ENCODE data around the gene CNTNAP2.

The CNTNAP2 gene

DNA sequence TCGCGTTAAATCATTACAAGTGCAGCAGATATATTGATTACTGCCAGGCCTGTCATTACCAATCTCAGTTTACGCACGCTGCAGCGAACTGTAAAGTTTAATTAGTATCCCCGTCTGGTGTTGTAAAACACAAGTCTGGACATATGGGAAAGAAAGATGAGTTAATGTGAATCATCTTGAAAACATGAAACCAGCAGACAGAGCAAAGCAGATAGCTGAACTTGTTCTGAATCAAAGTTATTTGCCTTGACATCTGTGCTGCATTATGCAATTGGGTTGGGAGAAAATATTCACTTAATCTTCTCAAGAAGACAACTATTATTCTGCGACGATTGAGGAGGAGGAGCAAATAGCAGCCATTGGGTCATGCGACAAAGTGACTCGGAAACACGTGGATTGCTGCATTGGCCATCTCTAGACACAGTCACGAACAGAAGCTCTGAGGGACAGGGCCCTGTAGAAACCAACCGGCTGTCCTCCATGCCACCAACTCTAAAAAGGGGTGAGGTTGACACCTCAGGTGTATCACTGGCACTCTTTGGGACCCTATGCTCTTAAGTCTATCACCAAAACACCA, 2317.7 kb downstream of the CNTNAP2 start:
- Histone ChIP-seq H4K91ac (ENCODE audit: low read depth, low read length) (no peak overlapping the region), H3K18ac (ENCODE audit: low read length) (no peak overlapping the region), H3K27ac (ENCODE audit: low read depth, low read length) (no peak overlapping the region), H3K23ac (ENCODE audit: low read length) (no peak overlapping the region), H3K79me1 (ENCODE audit: low read length) (no peaks in the 10 kb centered on the region), H3K4ac (ENCODE audit: low read depth, low read length) (no peak overlapping the region), H4K12ac (ENCODE audit: low read depth, low read length) (no peak overlapping the region), H3K9me3 (ENCODE audit: insufficient read depth, low read depth, low read length) (peaks cover 6% of the 10 kb centered on the region), H3K27me3 (ENCODE audit: insufficient read depth, low read length) (no peaks in the 10 kb centered on the region), H2AK5ac (ENCODE audit: low read length) (no peak overlapping the region), H2BK12ac (ENCODE audit: low read length) (no peak overlapping the region), H3K9ac (ENCODE audit: low read length) (no peak overlapping the region), H3K36me3 (ENCODE audit: control insufficient read depth in 1 of 2, insufficient read depth in 2 of 2, low read length in 2 of 2) (no peaks in the 10 kb centered on the region), H3K4me2 (ENCODE audit: low read length) (no peak overlapping the region), H2BK120ac (ENCODE audit: insufficient read depth, low read length, poor library complexity) (no peak overlapping the region), H2BK5ac (ENCODE audit: low read depth, low read length, poor library complexity) (no peak overlapping the region), H3K4me3 (ENCODE audit: low read depth, low read length) (no peak overlapping the region), H2AFZ (ENCODE audit: insufficient read depth, low read length, poor library complexity) (no peak overlapping the region), H3K14ac (ENCODE audit: low read length) (no peak overlapping the region), H3K79me2 (ENCODE audit: control insufficient read depth, insufficient read depth, low read length, poor library complexity) (no peaks in the 10 kb centered on the region), H3K4me1 (ENCODE audit: control insufficient read depth in 1 of 2, insufficient read depth in 2 of 2, low read length in 2 of 2) (no peaks in the 10 kb centered on the region), H4K8ac (ENCODE audit: low read depth, low read length) (no peak overlapping the region)
- WGBS (ENCODE audit: extremely low coverage, insufficient coverage, insufficient read length) = no CpG with 5 or more reads among the region's 13 CpGs
- peak; percentile 7 to 71 for DNase-seq

DNA sequence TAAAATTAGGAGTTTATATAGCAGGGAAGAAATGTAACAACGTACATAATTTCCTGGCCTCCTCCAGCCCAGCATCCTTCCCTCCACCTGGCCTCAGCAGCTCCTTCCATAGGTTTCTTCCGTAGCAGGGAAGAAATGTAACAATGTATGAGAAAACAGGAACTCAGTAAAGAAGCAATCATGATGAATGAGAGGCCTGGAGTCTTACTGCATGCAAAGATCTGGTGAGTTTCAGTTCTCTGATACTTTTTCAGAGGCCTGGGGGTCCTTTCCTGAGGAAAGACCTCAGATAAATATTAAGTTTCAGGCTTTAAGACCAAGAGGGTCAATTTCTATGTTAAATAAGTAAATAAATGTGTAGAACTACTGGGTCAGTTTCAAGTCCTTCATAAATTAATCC, 2318.3 kb downstream of the CNTNAP2 start:
- WGBS (ENCODE audit: extremely low coverage, insufficient coverage, insufficient read length) = no CpG with 5 or more reads among the region's 2 CpGs
- no peaks in the 10 kb centered on the region for H3K79me2 ChIP-seq (ENCODE audit: control insufficient read depth, insufficient read depth, low read length, poor library complexity)
- H4K8ac ChIP-seq (ENCODE audit: low read depth, low read length) = no peak overlapping the region
- H3K36me3 ChIP-seq (ENCODE audit: control insufficient read depth in 1 of 2, insufficient read depth in 2 of 2, low read length in 2 of 2) = no peaks in the 10 kb centered on the region
- no peak overlapping the region for H3K27ac ChIP-seq (ENCODE audit: low read depth, low read length)
- no peaks in the 10 kb centered on the region for H3K27me3 ChIP-seq (ENCODE audit: insufficient read depth, low read length)
- no peak overlapping the region for H2AFZ ChIP-seq (ENCODE audit: insufficient read depth, low read length, poor library complexity)
- no peaks in the 10 kb centered on the region for H3K79me1 ChIP-seq (ENCODE audit: low read length)
- H3K4me1 ChIP-seq (ENCODE audit: control insufficient read depth in 1 of 2, insufficient read depth in 2 of 2, low read length in 2 of 2) = no peaks in the 10 kb centered on the region
- no peak for DNase-seq
- H2BK5ac ChIP-seq (ENCODE audit: low read depth, low read length, poor library complexity) = no peak overlapping the region
- H4K12ac ChIP-seq (ENCODE audit: low read depth, low read length) = no peak overlapping the region
- no peak overlapping the region for H3K14ac ChIP-seq (ENCODE audit: low read length)
- H3K4ac ChIP-seq (ENCODE audit: low read depth, low read length) = no peak overlapping the region
- no peak overlapping the region for H3K4me3 ChIP-seq (ENCODE audit: low read depth, low read length)
- H2BK120ac ChIP-seq (ENCODE audit: insufficient read depth, low read length, poor library complexity) = no peak overlapping the region
- no peak overlapping the region for H4K91ac ChIP-seq (ENCODE audit: low read depth, low read length)
- H3K9me3 ChIP-seq (ENCODE audit: insufficient read depth, low read depth, low read length) = peaks cover 6% of the 10 kb centered on the region
- no peak overlapping the region for H3K18ac ChIP-seq (ENCODE audit: low read length)
- no peak overlapping the region for H2BK12ac ChIP-seq (ENCODE audit: low read length)
- H2AK5ac ChIP-seq (ENCODE audit: low read length) = no peak overlapping the region
- no peak overlapping the region for H3K4me2 ChIP-seq (ENCODE audit: low read length)
- no peak overlapping the region for H3K23ac ChIP-seq (ENCODE audit: low read length)
- H3K9ac ChIP-seq (ENCODE audit: low read length) = no peak overlapping the region

DNA sequence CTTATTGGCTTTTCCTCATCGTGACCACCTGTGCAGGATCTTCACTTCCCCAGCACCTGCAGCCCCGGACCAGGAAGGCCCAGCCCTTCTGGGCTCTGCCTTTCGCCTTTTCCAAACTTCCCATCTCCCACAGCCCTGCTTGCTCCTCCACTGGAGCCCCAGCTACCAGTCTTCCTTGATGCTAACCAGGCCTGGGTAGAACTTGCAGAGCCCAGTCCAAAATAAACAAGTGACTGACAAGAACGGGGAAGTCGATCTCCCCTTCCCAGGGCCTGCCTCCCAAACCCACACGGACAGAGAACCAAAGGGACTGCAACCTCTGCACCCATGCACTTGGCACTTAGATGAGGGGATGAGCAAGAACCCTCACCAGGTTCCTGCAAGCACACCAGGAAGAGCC, 2319.1 kb downstream of the CNTNAP2 start:
- Histone ChIP-seq H3K9ac (ENCODE audit: low read length) (no peak overlapping the region), H3K36me3 (ENCODE audit: control insufficient read depth in 1 of 2, insufficient read depth in 2 of 2, low read length in 2 of 2) (no peaks in the 10 kb centered on the region), H3K79me1 (ENCODE audit: low read length) (no peaks in the 10 kb centered on the region), H3K4me1 (ENCODE audit: control insufficient read depth in 1 of 2, insufficient read depth in 2 of 2, low read length in 2 of 2) (no peaks in the 10 kb centered on the region), H3K4ac (ENCODE audit: low read depth, low read length) (no peak overlapping the region), H2AFZ (ENCODE audit: insufficient read depth, low read length, poor library complexity) (no peak overlapping the region), H2BK12ac (ENCODE audit: low read length) (no peak overlapping the region), H3K18ac (ENCODE audit: low read length) (no peak overlapping the region), H3K27ac (ENCODE audit: low read depth, low read length) (no peak overlapping the region), H3K27me3 (ENCODE audit: insufficient read depth, low read length) (no peaks in the 10 kb centered on the region), H2BK5ac (ENCODE audit: low read depth, low read length, poor library complexity) (no peak overlapping the region), H3K14ac (ENCODE audit: low read length) (no peak overlapping the region), H3K23ac (ENCODE audit: low read length) (no peak overlapping the region), H2BK120ac (ENCODE audit: insufficient read depth, low read length, poor library complexity) (no peak overlapping the region), H2AK5ac (ENCODE audit: low read length) (no peak overlapping the region), H3K79me2 (ENCODE audit: control insufficient read depth, insufficient read depth, low read length, poor library complexity) (no peaks in the 10 kb centered on the region), H4K8ac (ENCODE audit: low read depth, low read length) (no peak overlapping the region), H3K4me3 (ENCODE audit: low read depth, low read length) (no peak overlapping the region), H3K4me2 (ENCODE audit: low read length) (no peak overlapping the region), H4K91ac (ENCODE audit: low read depth, low read length) (no peak overlapping the region), H3K9me3 (ENCODE audit: insufficient read depth, low read depth, low read length) (peaks cover 6% of the 10 kb centered on the region), H4K12ac (ENCODE audit: low read depth, low read length) (no peak overlapping the region)
- whole genome bisulfite sequencing (ENCODE audit: extremely low coverage, insufficient coverage, insufficient read length) = no CpG with 5 or more reads among the region's 6 CpGs
- no peak for DNase-seq

DNA sequence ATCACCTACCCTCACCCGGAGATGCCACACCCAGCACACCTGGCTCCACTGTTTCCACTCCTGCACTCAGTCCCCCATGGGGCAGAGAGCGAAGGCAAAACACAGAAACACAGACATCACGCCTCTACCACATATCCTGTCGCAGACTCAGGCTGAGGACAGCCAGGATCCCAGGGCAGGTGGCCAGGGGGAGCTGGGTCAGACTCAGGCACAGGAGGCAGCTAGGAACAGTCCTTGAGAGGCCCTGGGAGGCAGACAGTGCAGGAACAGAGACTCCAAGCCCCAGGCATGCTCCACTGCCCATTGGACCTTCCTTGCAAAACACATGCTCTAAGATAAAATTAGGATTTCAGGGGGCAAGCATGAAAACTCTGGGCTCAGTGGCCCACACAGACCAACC, 2319.5 kb downstream of the CNTNAP2 start:
- H3K4me1 ChIP-seq (ENCODE audit: control insufficient read depth in 1 of 2, insufficient read depth in 2 of 2, low read length in 2 of 2) = no peaks in the 10 kb centered on the region
- H2BK12ac ChIP-seq (ENCODE audit: low read length) = no peak overlapping the region
- no peak overlapping the region for H3K18ac ChIP-seq (ENCODE audit: low read length)
- no peak overlapping the region for H3K4ac ChIP-seq (ENCODE audit: low read depth, low read length)
- H2AFZ ChIP-seq (ENCODE audit: insufficient read depth, low read length, poor library complexity) = no peak overlapping the region
- no peak overlapping the region for H4K91ac ChIP-seq (ENCODE audit: low read depth, low read length)
- no peak overlapping the region for H3K9ac ChIP-seq (ENCODE audit: low read length)
- no peaks in the 10 kb centered on the region for H3K79me1 ChIP-seq (ENCODE audit: low read length)
- H3K9me3 ChIP-seq (ENCODE audit: insufficient read depth, low read depth, low read length) = peaks cover 6% of the 10 kb centered on the region
- H2BK5ac ChIP-seq (ENCODE audit: low read depth, low read length, poor library complexity) = no peak overlapping the region
- no peak for DNase-seq
- H3K27ac ChIP-seq (ENCODE audit: low read depth, low read length) = no peak overlapping the region
- no peak overlapping the region for H4K8ac ChIP-seq (ENCODE audit: low read depth, low read length)
- H3K14ac ChIP-seq (ENCODE audit: low read length) = no peak overlapping the region
- H3K23ac ChIP-seq (ENCODE audit: low read length) = no peak overlapping the region
- no peak overlapping the region for H2AK5ac ChIP-seq (ENCODE audit: low read length)
- H3K36me3 ChIP-seq (ENCODE audit: control insufficient read depth in 1 of 2, insufficient read depth in 2 of 2, low read length in 2 of 2) = no peaks in the 10 kb centered on the region
- no CpG with 5 or more reads among the region's 4 CpGs for WGBS (ENCODE audit: extremely low coverage, insufficient coverage, insufficient read length)
- H3K4me3 ChIP-seq (ENCODE audit: low read depth, low read length) = no peak overlapping the region
- H3K27me3 ChIP-seq (ENCODE audit: insufficient read depth, low read length) = no peaks in the 10 kb centered on the region
- H3K4me2 ChIP-seq (ENCODE audit: low read length) = no peak overlapping the region
- no peak overlapping the region for H2BK120ac ChIP-seq (ENCODE audit: insufficient read depth, low read length, poor library complexity)
- H4K12ac ChIP-seq (ENCODE audit: low read depth, low read length) = no peak overlapping the region
- H3K79me2 ChIP-seq (ENCODE audit: control insufficient read depth, insufficient read depth, low read length, poor library complexity) = no peaks in the 10 kb centered on the region
